ENCODE results near the gene SLC25A52.

Gene SLC25A52

GRCh38 chr18:31723639-31723989 is 37.1 kb downstream of the SLC25A52 start:
- TF ChIP-seq, protein P1, sequence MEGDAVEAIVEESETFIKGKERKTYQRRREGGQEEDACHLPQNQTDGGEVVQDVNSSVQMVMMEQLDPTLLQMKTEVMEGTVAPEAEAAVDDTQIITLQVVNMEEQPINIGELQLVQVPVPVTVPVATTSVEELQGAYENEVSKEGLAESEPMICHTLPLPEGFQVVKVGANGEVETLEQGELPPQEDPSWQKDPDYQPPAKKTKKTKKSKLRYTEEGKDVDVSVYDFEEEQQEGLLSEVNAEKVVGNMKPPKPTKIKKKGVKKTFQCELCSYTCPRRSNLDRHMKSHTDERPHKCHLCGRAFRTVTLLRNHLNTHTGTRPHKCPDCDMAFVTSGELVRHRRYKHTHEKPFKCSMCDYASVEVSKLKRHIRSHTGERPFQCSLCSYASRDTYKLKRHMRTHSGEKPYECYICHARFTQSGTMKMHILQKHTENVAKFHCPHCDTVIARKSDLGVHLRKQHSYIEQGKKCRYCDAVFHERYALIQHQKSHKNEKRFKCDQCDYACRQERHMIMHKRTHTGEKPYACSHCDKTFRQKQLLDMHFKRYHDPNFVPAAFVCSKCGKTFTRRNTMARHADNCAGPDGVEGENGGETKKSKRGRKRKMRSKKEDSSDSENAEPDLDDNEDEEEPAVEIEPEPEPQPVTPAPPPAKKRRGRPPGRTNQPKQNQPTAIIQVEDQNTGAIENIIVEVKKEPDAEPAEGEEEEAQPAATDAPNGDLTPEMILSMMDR (IDR thresholded peaks at IDR 0.05; ENCODE audit: extremely low read depth, missing control alignments): no peak
- no peak for DNase-seq (ENCODE audit: low spot score)

DNA sequence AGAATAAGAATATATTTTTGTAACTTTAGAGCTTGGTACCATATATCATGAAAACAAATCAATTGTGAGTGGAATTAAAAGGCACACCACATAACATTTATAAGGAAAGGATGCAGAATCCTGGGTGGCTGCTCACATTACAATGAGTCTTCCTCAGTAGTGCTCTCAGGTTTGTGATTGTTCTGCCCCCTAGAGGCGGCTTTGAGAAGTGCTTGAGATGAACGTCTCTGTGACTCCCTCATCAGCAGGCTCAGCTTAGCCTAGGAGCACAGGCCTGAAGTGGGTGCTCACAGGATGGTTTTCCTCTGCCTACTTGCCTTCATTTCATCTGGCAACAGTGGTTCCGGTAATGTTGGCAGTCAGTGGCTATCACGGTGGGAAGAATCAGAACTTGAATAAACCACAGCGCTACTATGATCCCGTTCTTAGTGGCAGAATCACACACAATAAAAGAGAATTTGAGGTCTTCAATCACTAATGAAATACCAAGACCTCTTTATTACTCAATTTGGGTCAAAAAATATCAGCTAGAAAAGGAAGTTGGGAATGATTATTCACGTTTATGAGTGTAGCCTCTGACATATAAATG is 38.2 kb downstream of the SLC25A52 start:
- TF ChIP-seq, protein P1 (IDR thresholded peaks at IDR 0.05; ENCODE audit: extremely low read depth, missing control alignments): peak; percentile 72
- peak; percentile 83 for DNase-seq (ENCODE audit: low spot score)

DNA sequence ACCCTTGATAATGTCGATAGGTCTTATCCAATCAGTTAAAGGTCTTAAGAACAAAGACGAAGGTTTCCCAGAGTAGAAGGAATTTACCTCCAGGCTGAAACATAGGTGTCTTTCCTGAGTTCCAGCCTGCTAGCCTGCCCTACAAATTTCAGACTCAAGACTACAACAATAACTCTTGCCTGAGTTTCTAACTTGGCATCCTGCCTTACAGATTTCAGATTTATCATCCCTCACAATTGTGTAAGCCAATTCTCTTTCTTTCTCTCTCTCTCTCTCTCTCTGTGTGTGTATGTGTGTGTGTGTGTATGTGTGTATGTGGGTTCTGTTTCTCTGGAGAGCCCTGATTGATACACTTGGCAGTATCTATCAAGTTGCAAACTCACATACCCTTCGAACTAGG is 39.1 kb downstream of the SLC25A52 start:
- TF ChIP-seq, protein P1 (IDR thresholded peaks at IDR 0.05; ENCODE audit: extremely low read depth, missing control alignments): no peak

GRCh38 chr18:31720867-31721266 is 39.8 kb downstream of the SLC25A52 start:
- TF ChIP-seq, protein P1 (IDR thresholded peaks at IDR 0.05; ENCODE audit: extremely low read depth, missing control alignments): no peak
- DNase-seq (ENCODE audit: low spot score): no peak

More for the DNA sequence above, 39.1 kb downstream of the SLC25A52 start:
- no peak for DNase-seq (ENCODE audit: low spot score)

DNA sequence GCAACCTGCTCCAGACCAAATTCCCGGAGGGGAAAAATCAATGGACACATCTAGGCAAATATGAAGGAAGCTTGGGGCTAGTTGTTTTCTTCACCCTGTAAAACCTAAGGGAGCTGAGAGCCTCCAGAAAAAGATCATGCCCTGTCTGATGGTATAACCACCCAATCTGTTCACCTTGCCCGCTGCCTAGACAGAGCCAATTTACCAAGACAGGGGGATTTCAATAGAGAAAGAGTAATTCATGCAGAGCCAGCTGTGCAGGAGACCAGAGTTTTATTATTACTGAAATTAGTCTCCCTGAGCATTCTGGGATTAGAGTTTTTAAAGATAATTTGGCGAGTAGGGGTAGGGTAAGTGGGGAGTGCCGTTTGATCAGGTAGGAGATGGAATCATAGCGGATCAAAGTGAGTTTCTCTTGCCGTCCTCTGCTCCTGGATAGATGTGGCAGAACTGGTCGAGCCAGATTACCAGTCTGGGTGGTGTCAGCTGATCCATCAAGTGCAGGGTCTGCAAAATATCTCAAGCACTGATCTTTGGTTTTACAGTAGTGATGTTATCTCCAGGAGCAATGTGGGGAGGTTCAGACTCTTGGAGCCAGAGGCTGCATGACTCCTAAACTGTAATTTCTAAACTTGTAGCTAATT is 41.2 kb downstream of the SLC25A52 start:
- DNase-seq (ENCODE audit: low spot score): no peak
- TF ChIP-seq, protein P1 (IDR thresholded peaks at IDR 0.05; ENCODE audit: extremely low read depth, missing control alignments): no peak

- no peak for DNase-seq (ENCODE audit: low spot score)
- TF ChIP-seq, protein P1 (IDR thresholded peaks at IDR 0.05; ENCODE audit: extremely low read depth, missing control alignments): no peak
Measured at GRCh38 chr18:31718386-31718785, 42.3 kb downstream of the SLC25A52 start.

GRCh38 chr18:31716362-31716761 is 44.3 kb downstream of the SLC25A52 start:
- TF ChIP-seq, protein P1 (IDR thresholded peaks at IDR 0.05; ENCODE audit: extremely low read depth, missing control alignments): no peak
- no peak for DNase-seq (ENCODE audit: low spot score)
